OCI-LY3 (cell line): ENCODE data around the gene P2RX2.

Experiments
- EZH2phosphoT487 ChIP-seq: fragments of 200-600 bp; shearing (Covaris generic); IDR thresholded peaks from 2 replicates; pipeline ENCODE4 v1.6.1; 2018; ENCODE audit warnings: antibody characterized with exemption, mixed run types, low read depth
- TF ChIP-seq, protein P1 (sequence below): fragments of 200-600, 300-600 bp; sonication (generic); IDR thresholded peaks from 2 replicates; pipeline ENCODE4 v1.5.1; 2014; ENCODE audit warnings: antibody characterized with exemption, low read length, low read depth

DNA sequence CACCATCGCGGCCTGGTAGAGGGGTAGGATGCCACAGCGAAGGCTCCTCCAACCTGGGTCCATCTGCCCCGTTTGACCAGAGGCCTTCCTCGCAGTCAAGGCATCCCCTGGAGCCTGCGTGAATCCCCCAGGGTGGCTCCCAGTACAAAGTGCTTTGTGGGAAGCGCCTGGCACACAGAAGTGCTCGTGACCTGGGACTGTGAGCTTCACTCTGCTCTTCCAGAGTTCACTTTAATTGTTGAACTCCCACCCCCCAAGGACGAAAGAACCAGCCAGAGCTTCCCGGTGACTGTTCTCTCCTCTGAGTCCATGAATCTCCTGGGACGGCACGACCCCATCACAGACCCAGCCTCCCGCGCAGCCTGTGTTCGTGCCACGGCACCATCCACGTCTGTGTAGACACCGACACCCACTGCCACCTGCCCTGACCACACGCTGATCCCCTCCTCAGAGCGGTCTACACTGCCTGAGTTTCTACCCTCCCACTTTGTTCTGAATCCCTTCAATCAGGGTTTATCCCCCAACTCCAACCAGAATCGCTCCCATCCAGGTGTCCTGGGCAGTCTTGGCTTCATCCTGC is 15.9 kb downstream of the P2RX2 start:
- TF ChIP-seq, protein P1, sequence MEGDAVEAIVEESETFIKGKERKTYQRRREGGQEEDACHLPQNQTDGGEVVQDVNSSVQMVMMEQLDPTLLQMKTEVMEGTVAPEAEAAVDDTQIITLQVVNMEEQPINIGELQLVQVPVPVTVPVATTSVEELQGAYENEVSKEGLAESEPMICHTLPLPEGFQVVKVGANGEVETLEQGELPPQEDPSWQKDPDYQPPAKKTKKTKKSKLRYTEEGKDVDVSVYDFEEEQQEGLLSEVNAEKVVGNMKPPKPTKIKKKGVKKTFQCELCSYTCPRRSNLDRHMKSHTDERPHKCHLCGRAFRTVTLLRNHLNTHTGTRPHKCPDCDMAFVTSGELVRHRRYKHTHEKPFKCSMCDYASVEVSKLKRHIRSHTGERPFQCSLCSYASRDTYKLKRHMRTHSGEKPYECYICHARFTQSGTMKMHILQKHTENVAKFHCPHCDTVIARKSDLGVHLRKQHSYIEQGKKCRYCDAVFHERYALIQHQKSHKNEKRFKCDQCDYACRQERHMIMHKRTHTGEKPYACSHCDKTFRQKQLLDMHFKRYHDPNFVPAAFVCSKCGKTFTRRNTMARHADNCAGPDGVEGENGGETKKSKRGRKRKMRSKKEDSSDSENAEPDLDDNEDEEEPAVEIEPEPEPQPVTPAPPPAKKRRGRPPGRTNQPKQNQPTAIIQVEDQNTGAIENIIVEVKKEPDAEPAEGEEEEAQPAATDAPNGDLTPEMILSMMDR: no peak
- no peak for TF ChIP-seq EZH2phosphoT487
